NK-92 (cell line): ENCODE measurements around the gene SH3GL1.

ENCODE experiments used
- DNase-seq: peaks from one replicate; lab custom pipeline; 2025; ENCODE audit not compliant: unreplicated experiment; lab: John Stamatoyannopoulos, UW

Gene SH3GL1

DNA sequence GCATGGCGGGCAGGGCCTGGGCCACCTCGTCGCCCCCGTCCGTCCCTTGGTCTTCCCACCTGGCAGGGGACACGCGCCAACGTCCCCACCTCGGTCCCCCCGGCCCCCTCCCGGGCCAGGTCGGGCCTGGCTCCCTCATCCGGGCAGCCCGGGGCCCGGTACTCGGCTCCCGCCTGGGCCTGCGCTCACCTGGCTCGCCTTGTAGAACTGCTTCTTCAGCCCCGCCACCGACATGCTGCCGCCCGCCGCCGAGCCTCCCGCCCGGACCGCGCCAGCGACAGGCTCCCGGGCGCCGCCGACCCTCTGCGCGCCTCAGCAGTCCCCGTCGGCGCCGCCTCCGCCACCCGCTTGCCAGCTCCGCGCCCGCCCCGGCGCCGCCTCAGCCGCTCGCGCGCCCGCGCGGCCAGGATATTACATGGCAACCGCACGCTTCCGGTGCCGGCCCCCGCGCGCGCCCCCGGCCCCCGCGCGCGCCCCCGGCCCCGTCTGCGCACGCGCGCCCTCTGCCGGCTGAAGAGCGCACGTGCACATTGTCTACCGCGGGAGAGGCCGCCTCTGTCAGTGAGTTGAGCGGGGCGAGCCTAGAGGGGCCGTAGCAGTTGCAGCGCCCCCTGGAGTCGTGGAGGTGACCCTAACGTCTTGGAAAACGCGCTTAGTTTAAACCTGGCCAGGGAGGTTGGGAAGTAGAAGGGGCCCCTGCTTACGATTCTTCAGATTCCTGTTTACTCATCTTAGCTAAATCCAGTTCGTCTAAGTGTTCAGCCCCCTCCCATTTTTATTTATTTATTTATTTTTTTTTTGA lies at the start of gene SH3GL1:
Gene SH3GL1 (minus strand): TSS at position 413 of the 802 bp plus-strand sequence. CDS start 179 bp downstream, at position 234.
- peak; percentile 32 for DNase-seq

GRCh38 chr19:4449639-4450028 lies 49.3 kb upstream of the SH3GL1 start:
- DNase-seq: no peak

DNA sequence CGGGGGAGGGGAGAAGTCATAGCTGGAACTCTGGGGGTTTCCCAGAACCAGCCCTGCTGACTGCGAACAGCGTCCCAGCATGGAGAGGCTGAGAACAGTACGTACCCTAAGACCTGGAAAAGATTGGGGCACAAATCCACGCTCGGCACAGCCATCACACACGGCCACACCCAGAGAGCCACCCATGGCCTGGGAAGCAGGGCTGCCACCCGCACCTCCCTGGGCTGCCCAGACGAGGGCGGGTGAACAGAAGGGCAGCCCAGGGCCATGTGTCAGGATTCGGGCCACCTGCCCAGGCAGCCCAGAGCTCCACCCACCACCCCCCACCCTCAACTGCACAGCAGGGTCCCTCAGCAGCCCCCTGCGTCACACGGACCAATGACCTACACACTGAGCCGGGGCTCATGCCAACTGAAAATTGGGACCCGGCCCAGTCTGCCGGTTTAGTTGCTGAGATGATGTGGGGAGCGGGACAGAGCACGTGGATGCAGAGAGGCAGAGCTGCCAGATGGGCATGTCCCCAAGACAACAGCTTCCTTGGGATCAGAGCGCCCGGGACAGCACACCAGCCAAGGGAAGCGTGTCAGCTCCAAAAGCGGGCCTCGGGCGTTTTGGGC lies 48.8 kb upstream of the SH3GL1 start:
- no peak for DNase-seq

GRCh38 chr19:4448147-4448985 lies 48.0 kb upstream of the SH3GL1 start:
- DNase-seq: no peak

GRCh38 chr19:4447327-4448146 lies 47.2 kb upstream of the SH3GL1 start:
- DNase-seq: no peak

DNA sequence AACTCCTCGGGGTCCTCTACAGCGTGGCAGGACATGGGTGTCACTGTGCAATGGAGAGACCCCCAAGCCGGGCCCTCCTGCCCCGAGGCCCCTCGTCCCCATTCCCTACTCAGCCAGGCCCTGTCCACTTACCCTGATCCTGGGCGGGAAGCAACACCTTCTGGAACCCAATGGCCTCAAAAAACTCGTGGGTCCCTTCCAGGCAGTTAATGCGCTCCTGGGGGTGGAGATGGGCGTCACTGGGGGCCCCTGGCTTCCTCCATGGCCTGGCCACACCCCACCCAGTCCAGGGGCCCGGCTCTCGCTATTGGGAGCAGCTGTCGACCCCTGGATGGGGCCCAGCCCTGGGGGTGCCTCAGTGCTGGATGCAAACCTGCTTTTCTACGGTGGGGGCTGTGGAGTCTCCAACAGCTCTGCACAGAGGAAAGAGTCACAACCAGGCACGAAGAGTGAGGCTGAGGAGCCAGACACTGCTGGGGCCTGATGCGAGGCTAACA lies 46.4 kb upstream of the SH3GL1 start:
- DNase-seq: no peak

GRCh38 chr19:4445963-4446703 lies 45.8 kb upstream of the SH3GL1 start:
- DNase-seq: no peak

GRCh38 chr19:4444765-4445741 lies 44.7 kb upstream of the SH3GL1 start:
- no peak for DNase-seq

- no peak for DNase-seq
Observed at GRCh38 chr19:4443966-4444764, 43.8 kb upstream of the SH3GL1 start.

DNA sequence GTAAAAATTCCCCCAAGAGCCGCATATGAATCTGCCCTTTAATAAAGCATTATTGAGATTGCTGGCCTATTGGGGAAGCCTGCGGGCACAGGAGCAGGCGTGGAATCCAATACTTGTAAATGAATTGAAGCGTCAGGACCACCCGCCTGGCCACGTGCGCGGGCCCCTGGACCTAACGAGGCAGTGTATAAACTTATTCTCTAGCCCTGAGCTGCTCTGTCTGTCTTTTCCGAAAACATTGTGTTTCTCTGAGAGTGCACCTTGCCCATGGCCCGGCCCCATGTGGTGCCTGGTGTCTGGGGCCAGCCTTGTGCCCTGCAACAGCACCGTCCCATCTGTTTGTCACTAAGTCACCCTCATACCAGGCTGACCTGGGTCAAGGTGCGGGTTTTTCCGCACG lies 42.8 kb upstream of the SH3GL1 start:
- DNase-seq: no peak

GRCh38 chr19:4442819-4443146 lies 42.4 kb upstream of the SH3GL1 start:
- no peak for DNase-seq

DNA sequence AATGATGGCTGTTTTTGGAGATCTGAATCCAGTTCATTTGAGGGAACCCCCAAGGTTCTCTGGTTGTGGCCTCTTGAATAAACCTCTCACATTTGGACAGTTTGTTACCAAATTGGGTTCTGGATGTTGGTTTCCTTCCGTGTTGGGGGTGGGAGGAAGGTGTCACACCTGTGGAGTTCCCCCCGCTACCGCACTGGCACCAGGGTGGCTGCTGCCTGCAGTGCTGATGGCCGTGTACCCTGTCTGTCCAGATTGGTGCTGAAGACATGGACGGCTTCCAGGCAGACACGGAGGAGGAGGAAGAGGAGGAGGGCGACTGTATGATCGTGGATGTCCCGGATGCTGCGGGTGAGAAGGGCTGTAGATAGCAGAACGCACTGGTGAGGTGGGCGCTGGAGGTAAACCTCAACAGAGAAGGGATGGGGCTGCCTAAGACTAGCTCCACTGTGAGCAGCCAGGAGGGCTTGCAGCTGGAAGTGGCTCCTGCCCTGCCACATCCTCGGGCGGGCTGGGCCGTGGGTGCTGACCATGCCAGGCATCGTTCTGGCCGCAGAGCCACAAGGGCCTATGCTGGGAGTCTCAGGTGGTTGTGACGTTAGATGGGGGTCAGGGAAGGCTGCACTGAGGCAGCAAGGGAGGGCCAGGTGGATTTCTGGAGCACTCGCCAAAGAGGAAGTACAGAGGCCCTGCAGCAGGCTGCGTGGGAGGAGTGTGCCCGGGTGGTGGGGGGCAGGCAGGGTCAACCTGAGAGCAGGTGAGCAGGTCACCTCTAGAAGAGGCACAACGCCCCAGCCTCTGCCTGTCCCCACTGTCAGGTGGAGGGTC lies 41.9 kb upstream of the SH3GL1 start:
- DNase-seq: no peak

DNA sequence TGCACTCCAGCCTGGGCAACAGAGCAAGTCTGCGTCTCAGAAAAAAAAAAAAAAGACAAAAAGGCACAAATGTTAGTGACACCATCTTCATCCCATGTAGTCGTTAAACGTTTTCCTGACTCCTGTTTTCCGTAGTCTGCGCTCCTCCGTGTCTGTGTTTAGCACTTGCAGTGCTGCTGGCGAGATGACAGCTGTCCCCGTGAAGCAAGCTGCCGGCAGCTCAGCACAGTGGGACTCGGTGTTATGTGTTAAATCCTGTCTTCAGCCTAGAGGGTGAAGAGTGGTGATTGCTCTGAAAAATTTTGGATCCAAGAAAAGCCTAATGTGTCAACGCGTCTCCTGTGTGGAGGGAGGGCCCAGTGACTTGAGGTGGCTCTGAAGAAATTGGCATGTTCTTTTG lies 38.9 kb upstream of the SH3GL1 start:
- DNase-seq: no peak

DNA sequence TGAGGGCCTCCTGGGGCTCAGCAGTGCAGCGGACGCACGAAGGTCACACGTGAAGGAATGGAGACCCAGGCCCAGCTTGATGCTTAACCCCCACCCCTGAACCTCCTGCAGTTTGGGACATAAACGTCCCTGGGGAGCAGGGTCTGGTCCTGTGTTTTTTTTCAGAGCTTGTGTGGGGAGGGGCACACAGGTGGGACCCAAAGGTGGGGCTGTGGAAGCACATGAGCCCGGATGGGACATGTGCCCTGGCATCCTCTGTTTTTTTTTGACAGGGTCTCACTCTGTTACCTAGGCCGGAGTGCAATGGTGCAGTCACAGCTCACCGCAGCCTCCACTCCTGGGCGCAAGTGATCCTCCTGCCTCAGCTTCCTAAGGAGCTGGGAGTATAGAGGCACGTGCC lies 36.8 kb upstream of the SH3GL1 start:
- no peak for DNase-seq

- no peak for DNase-seq
Observed at GRCh38 chr19:4436231-4436630, 35.9 kb upstream of the SH3GL1 start.

DNA sequence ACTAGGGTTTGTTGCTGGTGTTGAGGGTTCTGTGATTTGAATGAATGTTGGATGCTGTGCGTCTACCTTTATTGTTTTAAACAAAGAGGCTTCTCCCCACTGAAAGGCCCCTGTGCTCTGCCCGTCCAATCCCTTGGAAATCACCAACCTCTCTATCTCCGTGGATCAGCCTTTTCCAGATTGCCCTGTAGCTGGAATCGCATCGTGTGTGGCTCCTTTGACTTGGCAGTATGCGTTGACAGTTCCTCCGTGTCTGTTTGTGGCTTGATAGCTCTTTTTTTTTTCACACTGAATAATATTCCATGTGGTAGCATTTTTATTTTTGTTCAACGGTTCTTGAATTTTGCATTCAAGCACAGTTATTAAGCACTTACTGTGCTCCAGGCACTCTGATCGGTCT lies 34.0 kb upstream of the SH3GL1 start:
- DNase-seq: no peak

DNA sequence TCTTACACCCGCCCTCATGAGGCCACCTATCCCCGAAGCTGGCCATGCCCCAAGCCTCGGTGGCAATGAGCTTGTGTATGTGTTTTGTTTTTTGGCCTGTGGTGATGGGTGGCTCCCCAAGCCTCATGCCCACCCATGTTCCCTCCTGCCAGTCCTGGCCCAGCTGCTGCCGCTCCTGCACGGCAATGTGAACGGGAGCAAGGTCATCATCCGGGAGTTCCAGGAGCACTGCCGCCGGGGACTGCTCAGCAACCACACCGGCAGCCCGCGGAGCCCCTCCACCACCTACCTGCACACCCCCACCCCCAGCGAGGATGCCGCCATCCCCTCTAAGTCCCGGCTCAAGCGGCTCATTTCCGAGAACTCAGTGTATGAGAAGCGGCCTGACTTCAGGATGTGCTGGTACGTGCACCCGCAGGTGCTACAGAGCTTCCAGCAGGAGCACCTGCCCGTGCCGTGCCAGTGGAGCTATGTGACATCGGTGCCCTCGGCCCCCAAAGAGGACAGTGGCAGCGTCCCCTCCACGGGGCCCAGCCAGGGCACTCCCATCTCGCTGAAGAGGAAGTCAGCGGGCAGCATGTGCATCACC lies 32.7 kb upstream of the SH3GL1 start:
- no peak for DNase-seq
